Activated CD8-positive, alpha-beta T cell treated with anti-CD3 and anti-CD28 coated beads for 36 hours (primary cell): ENCODE measurements around the gene TMEM14C. TPM values are rescaled to one million over a fixed set of nuclear protein-coding genes. Genes with fewer than 3 reads are reported as not detected.

Experiments used
- ATAC-seq: fragments of 200-7000 bp; cut with Tn5 transposase; one replicate; pipeline ENCODE4 v1.10.0; 2021; ENCODE audit warnings: mild to moderate bottlenecking, moderate library complexity
- CTCF ChIA-PET: fragments of 350-600 bp; sonication (Branson Sonifier 250); formaldehyde crosslinking; loops from one replicate; lab custom pipeline; 2021; ENCODE audit warnings: antibody characterized with exemption; lab: Charles Lee
- POLR2A ChIA-PET: fragments of 350-600 bp; sonication (Branson Sonifier 250); formaldehyde crosslinking; loops from one replicate; lab custom pipeline; 2021; ENCODE audit warnings: antibody characterized with exemption; lab: Charles Lee
- DNase-seq: peaks from one replicate; pipeline ENCODE4 v3.0.0-alpha.2; 2020
- H3K27ac Mint-ChIP-seq: one replicate; pipeline ENCODE4 v1.8.0; 2021; ENCODE audit warnings: mild to moderate bottlenecking, mixed read lengths
- H3K27me3 Mint-ChIP-seq: one replicate; pipeline ENCODE4 v1.8.0; 2021; ENCODE audit warnings: mixed read lengths
- H3K36me3 Mint-ChIP-seq: one replicate; pipeline ENCODE4 v1.8.0; 2021; ENCODE audit warnings: low read depth, mixed read lengths
- H3K4me1 Mint-ChIP-seq: one replicate; pipeline ENCODE4 v1.8.0; 2021; ENCODE audit warnings: low read depth, mixed read lengths
- H3K4me3 Mint-ChIP-seq: one replicate; pipeline ENCODE4 v1.8.0; 2021; ENCODE audit warnings: mild to moderate bottlenecking, moderate library complexity, mixed read lengths
- H3K9me3 Mint-ChIP-seq: one replicate; pipeline ENCODE4 v1.8.0; 2021; ENCODE audit warnings: mixed read lengths
- intact Hi-C: fragments of 100-400 bp; cut with micrococcal nuclease; formaldehyde crosslinking; loops from one replicate; pipeline ENCODE4 v1.10.0; 2022
- total RNA-seq, 2 experiments: library from RNA; stranded (reverse); gene quantifications; one replicate each; pipeline ENCODE4 v1.2.3, GENCODE V29; 2021
- TF ChIP-seq, protein P1 (sequence below): fragments of 200-600 bp; IDR thresholded peaks from one replicate; pipeline ENCODE4 v1.8.0; 2022; ENCODE audit warnings: antibody characterized with exemption, mild to moderate bottlenecking

Gene TMEM14C
- total RNA-seq = 10 to 100 TPM; 60.1 to 62.0 TPM

DNA sequence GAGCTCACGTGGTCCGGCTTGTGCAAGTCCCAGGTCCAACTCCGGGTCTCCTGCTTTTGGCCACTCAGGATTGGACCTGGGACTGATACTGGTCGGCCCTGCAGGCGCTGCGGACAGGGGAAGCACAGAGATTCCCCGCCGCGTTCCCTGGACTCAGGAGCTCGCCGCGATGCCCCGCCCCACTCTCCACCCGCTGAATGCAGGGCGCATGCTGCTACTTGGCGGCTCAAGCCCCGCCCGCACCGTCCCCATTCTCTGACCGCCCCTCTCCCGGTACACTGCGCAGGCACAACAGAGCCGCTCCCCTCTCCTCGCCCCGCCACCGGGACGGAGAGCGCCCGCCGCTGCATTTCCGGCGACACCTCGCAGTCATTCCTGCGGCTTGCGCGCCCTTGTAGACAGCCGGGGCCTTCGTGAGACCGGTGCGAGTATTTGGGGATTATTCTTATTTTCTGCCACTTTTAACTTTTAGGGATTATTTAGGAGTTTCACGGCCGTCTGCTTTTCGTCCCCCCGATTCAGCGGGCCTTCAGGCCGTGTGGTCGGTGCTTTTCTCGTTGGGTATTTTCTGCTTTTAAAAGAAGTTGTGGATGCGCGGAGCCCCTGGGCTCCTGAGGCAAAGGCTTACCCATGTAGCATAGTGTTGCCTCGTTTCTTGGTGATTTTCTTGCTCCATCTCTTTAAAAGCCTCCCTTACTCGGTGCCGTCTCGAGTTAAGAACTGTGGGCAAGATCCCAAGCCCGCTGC is at the start of gene TMEM14C:
Gene TMEM14C, plus strand, starts transcription at position 251 of the 747 bp plus-strand sequence. CDS start 1,544 bp downstream, outside the sequence.
- ATAC-seq (peak; percentile 93), DNase-seq (peak; percentile 93)
- intact Hi-C loops = no loop called here
- H3K27me3 Mint-ChIP-seq = no peaks in the 10 kb centered on the region
- H3K36me3 Mint-ChIP-seq = peaks cover 29% of the 10 kb centered on the region
- peak within 1 kb of the TSS; percentile 92 for H3K27ac Mint-ChIP-seq
- TF ChIP-seq, protein P1, sequence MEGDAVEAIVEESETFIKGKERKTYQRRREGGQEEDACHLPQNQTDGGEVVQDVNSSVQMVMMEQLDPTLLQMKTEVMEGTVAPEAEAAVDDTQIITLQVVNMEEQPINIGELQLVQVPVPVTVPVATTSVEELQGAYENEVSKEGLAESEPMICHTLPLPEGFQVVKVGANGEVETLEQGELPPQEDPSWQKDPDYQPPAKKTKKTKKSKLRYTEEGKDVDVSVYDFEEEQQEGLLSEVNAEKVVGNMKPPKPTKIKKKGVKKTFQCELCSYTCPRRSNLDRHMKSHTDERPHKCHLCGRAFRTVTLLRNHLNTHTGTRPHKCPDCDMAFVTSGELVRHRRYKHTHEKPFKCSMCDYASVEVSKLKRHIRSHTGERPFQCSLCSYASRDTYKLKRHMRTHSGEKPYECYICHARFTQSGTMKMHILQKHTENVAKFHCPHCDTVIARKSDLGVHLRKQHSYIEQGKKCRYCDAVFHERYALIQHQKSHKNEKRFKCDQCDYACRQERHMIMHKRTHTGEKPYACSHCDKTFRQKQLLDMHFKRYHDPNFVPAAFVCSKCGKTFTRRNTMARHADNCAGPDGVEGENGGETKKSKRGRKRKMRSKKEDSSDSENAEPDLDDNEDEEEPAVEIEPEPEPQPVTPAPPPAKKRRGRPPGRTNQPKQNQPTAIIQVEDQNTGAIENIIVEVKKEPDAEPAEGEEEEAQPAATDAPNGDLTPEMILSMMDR = no peak
- ChIA-PET CTCF (interaction anchor here (1.1 kb wide), 1 partner anchor 245 kb away, joined by 4 read pairs; no protein-coding TSS in a partner anchor), POLR2A (interaction anchor here (1.5 to 3.2 kb wide), 3 partner anchors 18 to 27 kb away, joined by 4 to 21 read pairs (median 20); partner anchors contain the start of genes C6orf52, PAK1IP1 and TMEM14B)
- peaks cover 14% of the 10 kb centered on the region for H3K9me3 Mint-ChIP-seq
- peak within 1 kb of the TSS; percentile 91 for H3K4me3 Mint-ChIP-seq
- peaks cover 45% of the 10 kb centered on the region for H3K4me1 Mint-ChIP-seq

DNA sequence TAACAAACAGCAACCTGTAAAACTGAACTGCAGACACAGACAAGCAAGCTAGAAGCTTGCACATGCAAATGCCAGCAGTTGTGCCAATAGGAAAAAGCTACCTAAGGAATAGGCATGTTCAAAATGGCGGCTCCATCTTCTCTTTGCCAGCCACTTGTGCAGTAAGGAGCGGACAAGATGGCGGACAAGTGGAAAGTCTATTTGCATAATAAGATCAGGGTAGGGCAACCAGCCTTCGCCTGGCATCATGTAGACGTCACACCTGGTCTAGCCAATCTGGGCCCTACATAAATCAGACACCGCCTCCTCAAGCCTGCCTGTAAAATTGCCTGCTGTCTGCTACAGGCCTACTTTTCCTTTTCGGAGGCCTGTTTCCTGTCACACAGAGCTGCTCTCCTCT is 46.5 kb upstream of the TMEM14C start:
- H3K27me3 Mint-ChIP-seq = no peaks in the 10 kb centered on the region
- intact Hi-C loops = no loop called here
- ChIA-PET CTCF (interaction anchor here (1.0 kb wide), 1 partner anchor 198 kb away, joined by 3 read pairs; no protein-coding TSS in a partner anchor), POLR2A (no interaction called here)
- H3K36me3 Mint-ChIP-seq = peaks cover 1% of the 10 kb centered on the region
- TF ChIP-seq, protein P1 = no peak
- no peak for DNase-seq
- peaks cover 3% of the 10 kb centered on the region for H3K4me1 Mint-ChIP-seq
- no peaks in the 10 kb centered on the region for H3K9me3 Mint-ChIP-seq
- H3K4me3 Mint-ChIP-seq = no peak overlapping the region
- no peak overlapping the region for H3K27ac Mint-ChIP-seq
- ATAC-seq = no peak

DNA sequence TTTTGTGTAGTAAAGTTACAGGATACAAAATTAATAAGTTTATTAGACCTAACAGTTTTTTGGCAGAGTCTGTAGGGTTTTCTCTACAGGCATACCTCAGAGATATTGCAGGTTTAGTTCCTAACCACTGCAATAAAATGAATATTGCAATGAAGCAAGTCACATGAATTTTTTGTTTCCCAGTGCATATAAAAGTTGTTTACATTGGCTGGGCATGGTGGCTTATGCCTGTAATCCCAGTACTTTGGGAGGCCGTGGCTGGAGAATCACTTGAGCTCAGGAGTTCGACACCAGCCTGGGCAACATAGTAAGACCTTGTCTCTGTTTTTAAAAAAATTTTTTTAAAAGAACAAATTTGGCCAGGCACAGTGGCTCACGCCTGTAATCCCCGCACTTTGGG is 44.4 kb upstream of the TMEM14C start:
- Mint-ChIP-seq H3K4me3 (no peak overlapping the region), H3K4me1 (peaks cover 18% of the 10 kb centered on the region), H3K36me3 (peaks cover 8% of the 10 kb centered on the region), H3K9me3 (peaks cover 1% of the 10 kb centered on the region), H3K27me3 (no peaks in the 10 kb centered on the region), H3K27ac (no peak overlapping the region)
- ATAC-seq = no peak
- intact Hi-C loops = no loop called here
- TF ChIP-seq, protein P1 = no peak
- CTCF ChIA-PET = no interaction called here
- no peak for DNase-seq
- POLR2A ChIA-PET = no interaction called here

DNA sequence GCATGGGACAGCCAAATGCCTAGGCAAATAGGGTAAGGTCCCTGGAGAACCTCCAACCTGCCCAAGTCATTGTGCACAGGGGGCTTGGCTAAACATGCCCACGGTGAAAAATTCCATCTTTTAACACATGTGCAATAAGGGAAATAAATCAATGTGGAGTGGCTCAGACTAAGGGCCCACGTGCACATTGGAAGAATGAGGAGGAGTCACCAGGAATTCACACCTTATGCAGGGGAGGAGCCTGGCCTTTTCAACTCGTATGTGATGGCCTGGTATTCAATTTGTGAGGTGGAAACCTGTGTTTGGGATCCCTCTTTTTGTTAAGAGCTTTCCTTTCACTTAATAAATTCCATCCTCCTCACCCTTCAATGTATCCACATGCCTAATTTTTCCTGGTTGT is 41.1 kb upstream of the TMEM14C start:
- no peak overlapping the region for H3K27ac Mint-ChIP-seq
- H3K4me1 Mint-ChIP-seq = peaks cover 45% of the 10 kb centered on the region
- no peak overlapping the region for H3K4me3 Mint-ChIP-seq
- CTCF ChIA-PET = no interaction called here
- no peak for DNase-seq
- peaks cover 8% of the 10 kb centered on the region for H3K36me3 Mint-ChIP-seq
- POLR2A ChIA-PET = interaction anchor here (1.3 kb wide), 1 partner anchor 154 kb away, joined by 4 read pairs; no protein-coding TSS in a partner anchor
- TF ChIP-seq, protein P1 = no peak
- no peak for ATAC-seq
- no peaks in the 10 kb centered on the region for H3K27me3 Mint-ChIP-seq
- intact Hi-C loops = no loop called here
- peaks cover 1% of the 10 kb centered on the region for H3K9me3 Mint-ChIP-seq
